Loucy (cell line): Measurements from ENCODE around the gene SYT15B.
"Not testable (repeated sequence)": the region's sequence is repeated elsewhere in the genome, so short reads cannot be mapped to it uniquely, and the experiment has no call there.

Source experiments
- H2AFZ ChIP-seq: fragments of 200-600 bp; sonication (generic); 2 replicates; pipeline ENCODE4 v1.6.0; 2016; ENCODE audit warnings: antibody characterized with exemption, mild to moderate bottlenecking, low read length, moderate library complexity
- H3F3A ChIP-seq: fragments of 200-600 bp; 2 replicates; pipeline ENCODE4 v1.6.0; 2016; ENCODE audit warnings: antibody characterized with exemption, low read depth, mild to moderate bottlenecking
- H3K27me3 ChIP-seq: fragments of 200-600 bp; sonication (generic); 2 replicates; pipeline ENCODE4 v1.6.1; 2014; ENCODE audit warnings: low read length, mild to moderate bottlenecking; ENCODE audit not compliant: insufficient read depth, poor library complexity, severe bottlenecking
- H3K36me3 ChIP-seq: fragments of 200-600 bp; sonication (generic); 2 replicates; pipeline ENCODE4 v1.6.1; 2016; ENCODE audit warnings: low read length; ENCODE audit not compliant: insufficient read depth
- H3K4me1 ChIP-seq: fragments of 200-600 bp; sonication (generic); 2 replicates; pipeline ENCODE4 v1.5.1; 2014; ENCODE audit warnings: low read length, mild to moderate bottlenecking; ENCODE audit not compliant: insufficient read depth, poor library complexity, severe bottlenecking
- H3K4me2 ChIP-seq: fragments of 200-600 bp; sonication (generic); 2 replicates; pipeline ENCODE4 v1.6.0; 2014; ENCODE audit warnings: antibody characterized with exemption, low read length, low read depth, mild to moderate bottlenecking; ENCODE audit not compliant: poor library complexity, severe bottlenecking
- H3K4me3 ChIP-seq: fragments of 200-600 bp; sonication (generic); 2 replicates; pipeline ENCODE4 v1.5.1; 2014; ENCODE audit warnings: low read length, mild to moderate bottlenecking, mixed read lengths; ENCODE audit not compliant: poor library complexity, severe bottlenecking
- H3K79me2 ChIP-seq: fragments of 200-600 bp; sonication (generic); 2 replicates; pipeline ENCODE4 v1.6.1; 2014; ENCODE audit warnings: low read length; ENCODE audit not compliant: insufficient read depth
- H3K9ac ChIP-seq: fragments of 200-600 bp; sonication (generic); 2 replicates; pipeline ENCODE4 v1.6.0; 2014; ENCODE audit warnings: mild to moderate bottlenecking, low read depth, low read length, moderate library complexity; ENCODE audit not compliant: poor library complexity, severe bottlenecking
- H3K9me2 ChIP-seq: fragments of 200-600 bp; sonication (generic); replicated peaks from 2 replicates; pipeline ENCODE4 v1.6.1; 2016; ENCODE audit warnings: low read depth, low read length, mixed read lengths
- H3K9me3 ChIP-seq: fragments of 200-600 bp; sonication (generic); 2 replicates; pipeline ENCODE4 v1.6.1; 2014; ENCODE audit warnings: mild to moderate bottlenecking, antibody characterized with exemption, low read length, low read depth; ENCODE audit not compliant: insufficient read depth
- H4K20me1 ChIP-seq: fragments of 200-600 bp; sonication (generic); 2 replicates; pipeline ENCODE4 v1.6.0; 2014; ENCODE audit warnings: antibody characterized with exemption, low read length, mild to moderate bottlenecking; ENCODE audit not compliant: insufficient read depth, poor library complexity, severe bottlenecking

Gene SYT15B

DNA sequence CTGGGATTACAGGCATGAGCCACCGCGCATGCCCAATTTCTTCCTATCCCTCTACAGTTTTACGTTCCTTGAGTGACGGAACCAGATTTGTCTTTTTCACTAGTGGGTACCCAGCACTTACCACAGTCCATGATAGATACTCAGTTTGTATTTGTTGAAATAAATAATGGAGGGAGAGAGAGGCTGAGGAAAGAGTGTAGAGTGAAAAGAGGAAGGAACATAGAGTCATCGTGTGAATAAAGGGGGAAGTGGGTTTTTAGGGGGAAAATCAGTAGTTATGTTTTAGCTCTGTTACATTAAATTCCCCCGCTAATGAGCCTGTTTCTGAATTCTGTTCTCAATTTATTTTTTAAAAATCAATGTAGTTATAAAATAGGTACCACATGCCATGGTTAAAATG lies 37.7 kb downstream of the SYT15B start:
- H2AFZ ChIP-seq, H3K36me3 ChIP-seq, H3K79me2 ChIP-seq, H3K4me2 ChIP-seq, H3K9me2 ChIP-seq, H3K4me3 ChIP-seq, H3K4me1 ChIP-seq, H4K20me1 ChIP-seq, H3K27me3 ChIP-seq, H3K9me3 ChIP-seq, H3F3A ChIP-seq, H3K9ac ChIP-seq: not testable (repeated sequence)

DNA sequence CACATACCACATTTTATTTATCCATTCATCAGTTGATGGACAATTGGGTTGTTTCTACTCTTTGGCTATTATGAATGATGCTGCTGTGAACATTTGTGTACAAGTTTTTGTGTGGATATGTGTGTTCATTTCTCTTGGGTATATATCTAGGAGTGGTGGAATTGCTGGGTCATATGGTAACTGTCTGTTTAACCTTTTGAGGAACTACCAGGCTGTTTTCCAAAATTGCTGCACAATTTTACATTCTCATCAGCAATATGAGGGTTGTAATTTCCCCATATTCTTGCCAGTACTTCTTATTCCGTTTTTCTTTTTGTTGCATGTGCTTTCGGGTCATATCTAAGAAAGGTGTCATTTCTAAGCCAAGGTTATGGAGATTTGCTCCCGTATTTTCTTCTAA lies 38.3 kb downstream of the SYT15B start:
- H2AFZ ChIP-seq, H3F3A ChIP-seq, H3K9me2 ChIP-seq, H3K4me2 ChIP-seq, H3K9me3 ChIP-seq, H3K4me1 ChIP-seq, H3K79me2 ChIP-seq, H3K27me3 ChIP-seq, H3K4me3 ChIP-seq, H4K20me1 ChIP-seq, H3K9ac ChIP-seq, H3K36me3 ChIP-seq: not testable (repeated sequence)

GRCh38 chr10:47724119-47724518 lies 39.3 kb downstream of the SYT15B start:
- not testable (repeated sequence) for H3K4me2 ChIP-seq, H3K27me3 ChIP-seq, H3K9me2 ChIP-seq, H3K4me3 ChIP-seq, H4K20me1 ChIP-seq, H3K9me3 ChIP-seq, H3F3A ChIP-seq, H3K4me1 ChIP-seq, H3K9ac ChIP-seq, H3K36me3 ChIP-seq, H2AFZ ChIP-seq, H3K79me2 ChIP-seq

- not testable (repeated sequence) for H3K4me2 ChIP-seq, H3K9me2 ChIP-seq, H3K9ac ChIP-seq, H2AFZ ChIP-seq, H4K20me1 ChIP-seq, H3F3A ChIP-seq, H3K36me3 ChIP-seq, H3K9me3 ChIP-seq, H3K4me1 ChIP-seq, H3K4me3 ChIP-seq, H3K27me3 ChIP-seq, H3K79me2 ChIP-seq
Measured at GRCh38 chr10:47723362-47723761, 40.0 kb downstream of the SYT15B start.

- not testable (repeated sequence) for H3K4me1 ChIP-seq, H3K9me3 ChIP-seq, H3K79me2 ChIP-seq, H4K20me1 ChIP-seq, H3K4me2 ChIP-seq, H3K27me3 ChIP-seq, H2AFZ ChIP-seq, H3K4me3 ChIP-seq, H3F3A ChIP-seq, H3K9ac ChIP-seq, H3K36me3 ChIP-seq, H3K9me2 ChIP-seq
Measured at GRCh38 chr10:47717011-47717769, 46.2 kb downstream of the SYT15B start.
